NCI-H1930 (cell line): Measurements from ENCODE around the gene CAPN2.
"Not testable (repeated sequence)": the region's sequence is repeated elsewhere in the genome, so short reads cannot be mapped to it uniquely, and the experiment has no call there.

ENCODE experiments used
- DNase-seq, 2 experiments: peaks; one replicate each; lab custom pipeline; 2025; lab: John Stamatoyannopoulos, UW

The CAPN2 gene

DNA sequence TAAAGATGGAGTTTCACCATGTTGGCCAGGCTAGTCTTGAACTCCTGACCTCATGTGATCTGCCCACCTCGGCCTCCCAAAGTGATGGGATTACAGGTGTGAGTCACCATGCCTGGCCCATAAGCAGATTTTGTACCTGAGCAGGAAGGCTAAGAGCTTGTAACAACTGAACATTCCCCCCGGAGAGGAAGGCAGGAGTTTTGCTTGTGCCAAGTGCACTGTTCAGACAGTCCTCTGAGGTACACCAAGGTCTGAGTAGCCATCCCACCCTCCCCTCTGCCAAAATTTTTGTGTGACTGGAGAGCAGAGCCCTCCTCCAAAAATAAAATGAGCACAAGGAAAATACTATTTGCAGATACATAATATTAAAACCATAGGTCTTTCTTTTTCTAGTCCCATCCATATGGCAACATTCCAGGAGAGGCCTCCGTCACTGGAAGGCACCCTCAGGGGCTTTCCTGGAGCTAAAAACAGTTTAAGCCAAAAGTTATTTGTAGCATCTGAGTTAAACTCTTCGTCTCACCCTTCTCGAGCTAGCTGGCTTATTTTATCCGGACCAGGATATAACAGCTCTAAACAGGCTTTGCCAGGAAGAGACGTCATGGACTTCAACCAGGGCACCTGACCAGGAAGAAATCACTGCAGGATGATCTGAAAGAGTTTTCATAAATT is 27.2 kb downstream of the CAPN2 start:
- DNase-seq, result no peak

DNA sequence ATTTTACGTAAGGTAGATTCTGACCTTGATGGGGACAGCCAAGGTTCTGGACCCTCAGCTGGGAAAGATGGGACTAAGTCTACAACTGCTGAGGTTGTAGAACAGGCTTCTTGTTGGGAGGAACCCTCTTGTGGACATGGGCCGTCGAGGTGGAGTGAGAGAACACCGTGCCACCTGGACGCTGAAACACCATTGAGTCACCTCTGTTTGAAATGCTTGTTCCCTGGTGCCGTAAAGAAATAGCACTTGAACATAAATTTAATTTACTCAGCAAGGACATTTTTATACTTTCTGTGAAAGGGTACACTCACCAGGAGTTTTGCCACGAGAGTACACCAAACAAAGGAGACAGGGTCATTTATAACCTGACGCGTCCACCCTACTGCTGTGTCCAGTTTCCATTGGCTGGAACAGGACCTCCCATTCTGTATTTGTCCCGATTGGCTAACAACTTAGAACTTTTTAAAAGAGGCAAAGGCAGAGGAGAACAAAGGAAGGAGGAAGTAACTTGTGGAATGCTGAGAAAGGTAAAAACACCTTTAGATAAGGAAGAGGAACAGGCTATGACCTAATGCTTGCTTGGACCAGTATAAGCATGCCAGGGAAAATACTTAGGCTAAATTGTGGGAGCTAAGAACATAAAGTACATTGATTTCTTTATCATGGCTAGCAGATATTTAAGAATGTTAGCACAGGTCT is 27.8 kb downstream of the CAPN2 start:
- not testable (repeated sequence) for DNase-seq

DNA sequence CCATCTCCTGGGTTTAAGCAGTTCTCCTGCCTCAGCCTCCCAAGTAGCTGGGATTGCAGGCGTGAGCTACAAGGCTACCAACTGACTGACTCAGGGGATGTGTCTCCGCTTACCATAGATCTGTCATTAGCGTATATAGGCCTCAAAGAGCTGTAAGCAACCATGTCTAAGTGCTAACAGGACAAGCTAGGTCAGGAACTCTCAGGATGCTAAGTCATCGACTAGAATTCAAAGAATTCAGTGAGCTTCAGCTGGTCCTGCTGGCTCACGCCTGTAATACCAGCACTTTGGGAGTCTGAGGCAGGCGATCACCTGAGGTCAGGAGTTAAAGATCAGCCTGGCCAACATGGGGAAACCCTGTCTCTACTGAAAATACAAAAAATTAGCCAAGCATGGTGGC is 29.5 kb downstream of the CAPN2 start:
- DNase-seq, result no peak

DNA sequence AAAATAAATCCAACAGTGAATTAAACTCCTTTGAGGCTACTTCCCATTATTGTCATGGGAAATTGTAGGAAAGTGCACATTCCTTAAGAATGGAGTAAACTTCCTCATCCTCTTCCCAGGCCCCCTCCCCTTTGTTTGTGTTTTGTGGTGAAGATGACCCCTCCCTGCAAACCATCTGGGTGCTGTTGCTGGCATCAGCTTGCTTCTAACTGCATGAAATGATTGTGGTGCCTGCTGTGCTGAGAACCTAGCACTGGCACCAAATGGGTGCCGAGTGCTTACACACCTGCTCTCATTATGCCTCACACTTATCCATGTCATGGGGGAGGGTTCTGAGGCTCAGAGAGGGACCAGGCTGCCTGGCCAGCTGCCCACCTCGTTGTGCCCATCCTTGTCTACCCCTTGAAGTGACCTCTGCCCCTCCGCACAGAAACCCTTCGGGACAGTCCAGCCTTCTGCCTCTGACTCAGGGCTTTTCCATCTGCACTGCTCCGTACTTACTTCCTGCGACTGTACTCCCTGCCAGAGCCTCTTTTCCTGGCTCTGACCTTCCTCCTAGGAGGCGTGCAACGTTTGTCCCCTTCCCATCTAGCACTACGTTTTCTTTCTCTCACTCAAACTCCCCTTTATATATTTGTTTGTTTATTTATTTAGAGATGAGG is 30.6 kb downstream of the CAPN2 start:
- DNase-seq, result no peak

DNA sequence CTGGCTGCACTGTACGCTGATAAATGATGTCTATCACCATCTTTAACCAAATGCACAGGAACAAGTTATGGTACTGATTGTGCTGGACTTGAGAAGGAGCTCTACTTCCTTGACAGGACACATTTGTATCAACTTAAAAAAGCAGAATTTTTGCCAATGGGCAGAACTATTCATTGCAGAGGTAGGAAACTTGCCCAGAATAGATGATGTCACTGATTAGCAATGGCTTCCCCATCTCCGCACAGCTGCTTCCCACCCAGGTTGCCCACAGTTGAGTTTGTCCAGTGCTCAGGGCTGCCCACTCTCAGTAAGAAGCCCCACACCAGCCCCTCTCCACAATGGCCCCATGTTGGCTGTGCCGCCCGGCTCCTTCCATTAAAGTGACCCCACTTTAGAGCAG is 33.4 kb downstream of the CAPN2 start:
- no peak for DNase-seq

DNA sequence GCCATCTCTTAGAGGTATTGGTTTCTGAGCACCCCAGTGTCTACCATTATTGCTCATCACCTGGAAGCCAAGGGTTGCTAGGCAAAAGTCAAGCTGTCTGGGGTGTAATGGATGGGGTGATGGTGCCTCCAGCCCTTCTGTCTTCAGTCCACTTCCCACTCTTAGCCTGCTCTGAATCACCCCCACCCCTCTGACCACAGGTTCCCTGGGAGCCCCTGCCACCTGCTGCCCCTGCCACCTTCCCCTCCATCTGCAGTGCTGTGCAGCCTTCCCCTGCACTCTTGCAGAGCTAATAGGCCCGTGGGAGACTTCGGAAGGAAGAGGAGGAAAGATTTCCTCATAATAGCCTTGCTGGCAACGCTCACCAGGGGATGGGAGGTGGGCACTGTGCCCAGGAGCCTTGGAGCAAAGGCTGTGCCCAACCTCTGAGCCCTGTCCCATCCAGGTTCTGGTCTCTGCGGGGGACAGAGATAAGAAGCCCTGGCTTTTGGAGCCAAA is 35.5 kb downstream of the CAPN2 start:
- DNase-seq, result no peak

DNA sequence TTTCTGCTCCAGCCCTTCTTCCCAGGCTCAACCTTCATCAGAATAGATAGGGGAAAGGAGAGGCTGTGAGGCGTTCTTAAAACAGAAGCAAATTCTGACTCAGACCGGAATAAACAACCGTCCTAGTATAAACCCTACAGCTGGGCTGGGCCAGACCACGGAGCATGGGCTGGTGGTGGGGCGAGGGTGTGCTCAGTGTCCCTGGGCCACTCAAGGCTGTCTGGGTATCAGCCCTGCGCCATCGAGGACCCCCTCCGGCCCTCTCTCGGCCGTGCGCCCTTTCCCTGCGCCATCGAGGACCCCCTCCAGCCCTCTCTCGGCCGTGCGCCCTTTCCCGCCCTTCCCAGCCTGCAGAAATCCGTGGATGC is 36.0 kb downstream of the CAPN2 start:
- DNase-seq, result no peak

DNA sequence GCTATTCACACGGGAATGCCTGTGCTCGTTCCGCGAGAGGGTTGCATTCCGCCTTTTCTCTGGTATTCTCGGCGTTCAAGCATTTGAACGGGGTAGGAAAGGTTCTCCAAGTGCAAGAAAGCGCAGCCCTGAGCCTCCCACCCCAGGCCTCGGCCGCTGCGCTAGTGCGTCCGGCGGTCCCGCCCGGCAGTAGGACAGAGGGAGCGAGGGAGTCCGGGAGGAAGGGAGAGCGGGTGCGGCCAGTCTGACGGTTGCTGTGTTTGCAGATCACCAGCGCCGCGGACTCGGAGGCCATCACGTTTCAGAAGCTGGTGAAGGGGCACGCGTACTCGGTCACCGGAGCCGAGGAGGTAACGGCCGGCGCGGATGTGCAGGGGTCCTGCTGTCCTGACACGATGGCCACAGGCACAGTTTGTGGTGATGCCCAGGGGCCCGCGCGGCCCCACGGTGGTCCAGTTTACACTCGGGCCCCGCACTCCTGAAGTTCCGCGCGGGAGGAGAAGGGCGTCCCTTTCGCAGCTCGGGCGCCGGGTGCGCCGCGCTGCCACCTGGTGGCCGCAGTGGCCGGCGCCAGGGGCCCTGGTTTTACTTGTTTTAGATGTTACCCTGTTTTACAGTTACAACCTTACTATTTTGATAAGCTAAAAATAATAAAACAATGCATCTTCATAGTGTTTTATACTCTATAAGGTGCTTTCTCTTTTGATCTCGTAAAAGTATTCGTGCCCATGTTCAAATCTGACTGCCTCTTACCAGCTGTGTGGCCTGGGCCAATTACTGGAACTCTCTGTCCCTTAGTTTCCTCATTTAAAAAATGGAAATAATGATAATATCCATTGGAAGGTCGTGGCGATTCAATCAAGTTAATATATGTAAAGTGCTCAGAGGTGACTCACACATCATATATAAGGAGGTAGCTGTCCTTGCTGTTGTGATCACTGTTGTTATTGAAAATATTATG is 36.7 kb downstream of the CAPN2 start:
- no peak for DNase-seq

DNA sequence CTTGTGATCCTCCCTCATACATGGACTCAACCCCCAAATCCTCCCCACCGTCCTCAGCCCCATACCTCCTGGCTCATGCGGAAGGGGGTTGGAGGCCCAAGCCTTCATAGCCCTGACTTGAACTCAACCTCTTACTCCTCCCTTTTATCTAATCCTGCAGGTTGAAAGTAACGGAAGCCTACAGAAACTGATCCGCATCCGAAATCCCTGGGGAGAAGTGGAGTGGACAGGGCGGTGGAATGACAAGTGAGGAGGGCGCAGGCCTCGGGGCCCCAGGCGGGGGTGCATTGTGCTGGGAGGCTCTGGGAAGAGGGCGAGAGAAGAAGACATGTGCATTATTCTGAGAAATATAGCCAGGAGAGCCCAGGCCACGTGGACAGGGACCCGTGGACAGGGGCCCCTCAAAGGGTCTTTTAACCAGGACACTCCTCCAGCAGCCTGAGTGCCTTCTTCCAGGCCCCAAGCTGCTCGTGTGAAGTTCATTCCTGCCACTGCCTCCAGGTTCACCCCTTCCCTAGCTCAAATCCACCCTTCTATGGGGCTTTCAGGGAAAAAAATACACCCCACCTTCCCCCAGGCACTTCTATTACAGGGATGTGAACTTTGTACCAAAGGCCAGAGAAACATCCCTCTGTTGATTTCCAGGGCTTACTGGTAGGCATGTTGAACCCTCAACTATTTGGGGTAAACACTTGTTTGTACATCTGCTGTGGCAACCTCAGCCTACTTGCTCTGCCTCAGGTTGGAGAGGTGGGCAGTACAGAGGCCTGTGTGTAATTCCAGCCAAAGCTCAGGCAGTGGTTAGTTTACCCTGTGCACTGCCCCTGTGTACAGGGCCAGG is 38.6 kb downstream of the CAPN2 start:
- DNase-seq, result no peak

DNA sequence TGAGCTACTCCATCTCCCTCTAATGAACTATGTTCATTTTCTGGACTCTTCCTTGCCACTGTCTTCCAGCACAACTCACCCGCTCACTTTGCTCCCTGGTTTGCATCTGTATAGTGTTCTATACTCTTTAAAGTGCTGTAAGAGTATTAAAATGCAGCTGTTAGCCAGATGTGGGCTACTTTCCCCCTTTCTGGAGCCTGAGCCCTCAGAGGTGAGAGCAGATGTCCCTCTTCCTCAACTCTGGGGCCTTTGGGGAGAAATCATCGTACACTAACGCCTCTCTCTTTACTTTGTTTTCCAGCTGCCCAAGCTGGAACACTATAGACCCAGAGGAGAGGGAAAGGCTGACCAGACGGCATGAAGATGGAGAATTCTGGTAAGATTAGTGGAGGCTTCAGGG is 39.4 kb downstream of the CAPN2 start:
- no peak for DNase-seq

DNA sequence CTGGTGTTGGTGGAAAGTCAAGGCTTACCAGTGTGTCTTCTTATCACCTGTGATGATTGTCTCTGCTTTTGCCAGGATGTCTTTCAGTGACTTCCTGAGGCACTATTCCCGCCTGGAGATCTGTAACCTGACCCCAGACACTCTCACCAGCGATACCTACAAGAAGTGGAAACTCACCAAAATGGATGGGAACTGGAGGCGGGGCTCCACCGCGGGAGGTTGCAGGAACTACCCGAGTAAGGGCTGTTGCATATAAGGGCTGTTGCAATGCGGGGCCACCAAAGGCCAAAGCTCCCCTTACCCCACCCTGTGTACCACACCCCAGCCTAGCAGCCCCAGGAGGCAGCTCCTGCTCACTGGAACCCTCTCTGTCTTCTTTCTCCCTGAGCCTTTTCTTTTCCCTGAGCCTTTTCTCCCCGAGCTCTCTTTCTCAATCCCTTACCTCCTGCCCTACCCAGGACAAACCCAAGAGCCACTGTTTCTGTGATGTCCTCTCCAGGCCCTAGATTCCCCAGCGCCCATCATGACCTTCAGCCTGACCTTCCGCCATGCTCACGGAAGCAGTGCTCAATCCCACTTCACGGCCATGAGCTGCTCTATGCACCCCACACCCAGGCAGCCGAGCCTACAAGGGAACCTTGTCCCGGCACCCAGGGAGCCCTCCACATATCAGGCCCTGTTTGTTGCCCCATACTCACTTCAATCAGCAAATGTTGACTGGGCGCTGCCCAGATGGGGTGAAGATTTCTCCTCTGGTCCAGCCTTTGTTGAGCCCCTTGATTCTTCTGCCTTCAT is 40.6 kb downstream of the CAPN2 start:
- no peak for DNase-seq

DNA sequence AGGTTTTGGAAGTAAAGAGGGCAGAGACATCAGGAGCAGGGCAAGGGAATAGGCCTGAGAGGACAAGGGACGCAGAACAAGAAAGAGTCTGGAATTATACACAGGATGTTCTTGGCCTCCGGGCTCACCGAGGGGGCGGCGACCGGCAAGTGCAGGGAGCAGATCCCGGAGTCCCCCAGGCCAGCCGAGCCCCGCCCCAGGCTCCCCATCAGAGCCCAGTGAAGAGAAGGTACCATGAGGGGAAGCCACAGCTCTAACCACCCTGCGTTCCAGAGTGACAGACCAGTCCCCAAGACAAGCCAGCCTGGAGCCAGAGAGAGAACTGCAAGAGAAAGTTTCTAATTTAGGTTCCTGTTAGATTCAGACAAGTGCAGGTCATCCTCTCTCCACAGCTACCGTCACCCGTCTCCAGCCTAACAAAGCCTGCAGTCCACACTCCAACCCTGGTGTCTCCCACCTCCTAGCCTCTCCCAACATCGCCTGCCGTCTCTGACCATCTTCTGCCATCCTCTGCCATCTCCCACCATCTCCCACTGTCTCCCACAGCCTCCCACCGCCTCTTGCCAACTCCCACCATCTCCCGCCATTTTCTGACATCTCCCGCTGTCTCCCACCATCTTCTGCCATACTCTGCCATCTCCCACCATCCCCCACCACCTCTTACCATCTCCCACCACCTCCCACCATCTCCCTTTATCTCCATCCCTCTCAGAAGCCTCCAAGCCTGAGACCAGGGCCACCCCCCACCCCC is 42.5 kb downstream of the CAPN2 start:
- DNase-seq, result no peak

DNA sequence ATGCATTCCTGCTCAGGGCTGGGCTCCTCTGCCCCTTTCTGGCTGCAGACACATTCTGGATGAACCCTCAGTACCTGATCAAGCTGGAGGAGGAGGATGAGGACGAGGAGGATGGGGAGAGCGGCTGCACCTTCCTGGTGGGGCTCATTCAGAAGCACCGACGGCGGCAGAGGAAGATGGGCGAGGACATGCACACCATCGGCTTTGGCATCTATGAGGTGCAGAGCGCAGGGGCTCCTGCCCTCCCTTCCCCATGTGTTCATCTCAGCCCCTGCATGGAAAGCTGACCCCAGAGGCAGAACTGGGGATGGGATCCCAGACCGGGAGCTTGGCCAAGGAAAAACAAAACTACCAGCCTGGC is 43.1 kb downstream of the CAPN2 start:
- no peak for DNase-seq

DNA sequence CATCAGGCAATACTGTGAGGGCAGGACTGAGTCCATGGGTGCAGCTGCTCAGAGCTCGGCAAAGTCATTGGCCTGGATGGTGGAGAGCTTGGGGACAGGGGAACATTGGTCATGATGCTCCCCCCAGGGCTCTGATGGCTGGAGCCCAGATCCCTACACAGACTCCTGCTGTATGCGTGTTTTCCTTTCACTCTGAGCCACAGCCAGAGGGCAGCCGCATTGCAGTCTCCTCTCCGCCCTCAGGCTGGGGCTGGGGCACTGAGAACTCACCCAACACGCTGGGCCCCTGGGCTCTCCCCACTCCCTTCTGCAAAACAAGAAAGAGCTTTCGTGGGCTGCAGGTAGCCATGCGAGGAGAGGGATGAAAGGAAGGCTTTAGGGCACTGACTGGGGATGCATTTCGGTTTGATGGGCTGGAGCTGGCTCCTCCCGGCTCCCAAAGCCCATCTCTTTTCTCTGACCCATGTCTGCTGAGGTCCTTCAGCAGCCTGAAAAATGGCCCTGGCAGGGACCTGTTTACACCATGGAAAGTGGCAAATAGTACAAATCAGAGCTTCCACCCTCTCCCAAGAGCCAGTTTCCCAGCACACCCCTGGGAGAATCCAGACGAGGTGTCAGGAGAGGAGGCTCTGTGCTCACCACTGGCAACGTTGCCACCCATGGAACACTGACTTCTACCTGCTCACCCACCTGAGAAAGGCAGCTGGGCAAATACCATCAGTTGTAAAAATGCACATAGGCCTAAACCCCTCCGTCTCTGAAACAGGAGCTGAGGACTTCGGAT is 43.8 kb downstream of the CAPN2 start:
- no peak for DNase-seq

DNA sequence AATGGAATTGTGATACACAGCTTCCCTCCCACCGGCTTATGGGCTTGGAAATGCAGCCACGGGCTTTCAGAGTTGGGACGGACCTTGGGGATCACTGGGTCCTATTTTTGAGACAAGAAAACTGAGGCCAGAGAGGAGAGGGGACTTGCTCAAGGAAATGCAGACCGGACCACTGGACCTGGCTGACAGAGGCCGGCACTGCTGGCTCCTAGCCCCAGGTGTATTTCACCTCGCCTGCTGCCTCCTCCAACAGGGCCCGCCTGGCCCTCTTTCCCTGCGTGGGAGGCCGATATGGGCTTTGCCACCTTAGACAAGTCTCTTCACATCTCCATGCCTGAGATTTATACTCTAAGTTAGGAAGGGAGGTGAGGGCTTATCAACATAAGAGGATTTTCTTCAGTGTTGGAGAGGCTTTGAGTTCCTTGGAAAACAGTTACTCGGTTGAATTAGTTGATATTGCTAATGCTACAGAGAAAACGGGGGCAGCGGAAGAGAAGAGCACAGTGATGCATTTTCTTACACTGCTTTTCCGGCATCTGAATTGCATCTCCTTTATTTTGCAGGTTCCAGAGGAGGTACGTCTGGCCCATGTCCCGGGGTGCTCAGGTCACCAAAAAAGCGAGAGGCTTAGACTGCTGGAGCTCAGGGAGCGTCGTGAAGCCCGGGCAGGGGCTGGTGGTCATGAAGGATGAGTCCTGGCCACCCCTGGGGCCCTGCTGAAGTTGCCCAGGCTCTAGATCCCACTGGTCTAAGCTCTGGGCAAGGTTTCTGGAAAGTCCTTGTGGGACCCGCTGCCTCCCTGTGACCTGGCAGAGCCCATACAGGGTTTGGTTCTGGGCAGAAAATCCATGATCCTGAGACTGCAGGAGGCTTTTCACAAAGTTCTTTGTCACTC is 44.7 kb downstream of the CAPN2 start:
- DNase-seq, result no peak

DNA sequence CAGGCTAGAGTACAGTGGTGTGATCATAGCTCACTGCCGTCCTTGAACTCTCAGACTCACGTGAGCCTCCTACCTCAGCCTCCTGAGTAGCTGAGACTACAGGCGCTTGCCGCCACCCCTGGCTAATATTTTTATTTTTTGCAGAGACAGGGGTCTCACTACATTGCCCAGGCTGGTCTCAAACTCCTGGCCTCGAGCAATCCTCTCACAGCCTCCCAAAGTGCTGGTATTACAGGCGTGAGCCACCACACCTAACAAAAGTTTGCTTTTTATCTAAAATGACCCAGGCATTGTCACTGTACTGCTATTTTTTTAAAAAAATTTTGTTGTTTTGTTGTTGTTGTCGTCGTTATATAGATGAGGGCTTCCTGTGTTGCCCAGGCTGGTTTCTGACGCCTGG is 46.4 kb downstream of the CAPN2 start:
- DNase-seq, result no peak

DNA sequence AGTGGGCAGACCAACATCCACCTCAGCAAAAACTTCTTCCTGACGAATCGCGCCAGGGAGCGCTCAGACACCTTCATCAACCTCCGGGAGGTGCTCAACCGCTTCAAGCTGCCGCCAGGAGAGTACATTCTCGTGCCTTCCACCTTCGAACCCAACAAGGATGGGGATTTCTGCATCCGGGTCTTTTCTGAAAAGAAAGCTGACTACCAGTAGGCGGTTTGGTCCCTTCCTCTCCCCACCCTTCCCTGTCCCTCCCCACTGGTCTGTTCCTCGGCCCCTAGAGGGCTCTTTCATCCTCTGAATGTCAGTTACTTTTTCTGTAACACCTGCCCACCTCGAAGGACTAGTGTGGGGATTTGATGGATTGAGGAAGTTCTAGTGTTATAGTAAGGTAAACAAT is 46.9 kb downstream of the CAPN2 start:
- DNase-seq, result no peak

DNA sequence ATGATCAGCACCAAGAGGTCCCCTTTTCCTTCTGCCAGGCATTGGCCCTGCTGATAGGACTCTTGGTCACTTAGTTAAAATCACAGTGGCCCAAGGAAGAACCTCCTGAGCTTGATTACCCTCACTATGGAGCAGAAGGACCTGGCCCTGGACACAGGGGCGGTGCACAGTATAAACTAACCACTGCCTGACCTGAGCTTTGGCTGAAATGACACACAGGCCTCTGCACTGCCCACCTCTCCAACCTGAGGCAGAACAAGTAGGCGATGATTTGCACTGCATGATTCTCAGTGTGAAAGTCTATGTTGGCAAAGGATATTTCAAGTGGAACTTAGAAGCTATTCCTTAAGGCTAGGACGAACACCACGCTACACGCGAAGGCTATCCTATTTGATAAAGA is 48.5 kb downstream of the CAPN2 start:
- DNase-seq, result no peak
